Germinal center (tissue), 1 donor: ENCODE data around the gene CWF19L1.
"Not testable (repeated sequence)": the region's sequence is repeated elsewhere in the genome, so short reads cannot be mapped to it uniquely, and the experiment has no call there.

Experiments used
- DNase-seq: peaks from one replicate; pipeline ENCODE4 v3.0.0; 2012; ENCODE audit warnings: mixed read lengths, low spot score

CWF19L1 gene

GRCh38 chr10:100267239-100268104 is at the start of gene CWF19L1:
Gene CWF19L1 (minus strand): TSS chr10:100267638. CDS start chr10:100267593, 45 bp downstream.
- peak; percentile 55 for DNase-seq

GRCh38 chr10:100315615-100316014 is 48.2 kb upstream of the CWF19L1 start:
- DNase-seq: no peak

GRCh38 chr10:100311298-100311697 is 43.9 kb upstream of the CWF19L1 start:
- DNase-seq: no peak

GRCh38 chr10:100307684-100308083 is 40.2 kb upstream of the CWF19L1 start:
- DNase-seq: no peak

- DNase-seq: no peak
Observed at GRCh38 chr10:100306861-100307260, 39.4 kb upstream of the CWF19L1 start.

- no peak for DNase-seq
Observed at GRCh38 chr10:100304414-100304813, 37.0 kb upstream of the CWF19L1 start.

GRCh38 chr10:100303724-100304319 is 36.4 kb upstream of the CWF19L1 start:
- DNase-seq: peak; percentile 36

- DNase-seq: not testable (repeated sequence)
Observed at GRCh38 chr10:100301123-100301522, 33.7 kb upstream of the CWF19L1 start.

GRCh38 chr10:100297242-100297641 is 29.8 kb upstream of the CWF19L1 start:
- no peak for DNase-seq

GRCh38 chr10:100293066-100293465 is 25.6 kb upstream of the CWF19L1 start:
- DNase-seq: no peak

- not testable (repeated sequence) for DNase-seq
Observed at GRCh38 chr10:100292300-100292699, 24.9 kb upstream of the CWF19L1 start.

- DNase-seq: no peak
Observed at GRCh38 chr10:100291356-100291755, 23.9 kb upstream of the CWF19L1 start.

GRCh38 chr10:100289641-100290040 is 22.2 kb upstream of the CWF19L1 start:
- no peak for DNase-seq

- no peak for DNase-seq
Observed at GRCh38 chr10:100288196-100288595, 20.8 kb upstream of the CWF19L1 start.

GRCh38 chr10:100287756-100288155 is 20.3 kb upstream of the CWF19L1 start:
- no peak for DNase-seq

- DNase-seq: peak; percentile 94
Observed at GRCh38 chr10:100286051-100287033, 18.9 kb upstream of the CWF19L1 start, which contains the start of gene BLOC1S2. Gene BLOC1S2 (minus strand): TSS chr10:100286680. CDS start chr10:100286659, 21 bp downstream.

GRCh38 chr10:100285326-100285725 is 17.9 kb upstream of the CWF19L1 start:
- DNase-seq: not testable (repeated sequence)

- peak; percentile 16 for DNase-seq
Observed at GRCh38 chr10:100282907-100283306, 15.5 kb upstream of the CWF19L1 start.

GRCh38 chr10:100276971-100277370 is 9.5 kb upstream of the CWF19L1 start:
- not testable (repeated sequence) for DNase-seq

- no peak for DNase-seq
Observed at GRCh38 chr10:100265821-100266485, 1.5 kb downstream of the CWF19L1 start.

GRCh38 chr10:100254191-100254590 is 13.2 kb downstream of the CWF19L1 start:
- no peak for DNase-seq
